HL-60/S4 treated with phorbol 12-myristate 13-acetate at 8.2 ng/mL for 4 days and 3 days (cell line): ENCODE measurements around the gene MID2.
"Not testable (repeated sequence)": the region's sequence is repeated elsewhere in the genome, so short reads cannot be mapped to it uniquely, and the experiment has no call there.

Experiments
- in situ Hi-C: fragments of 300-500 bp; cut with MboI; formaldehyde crosslinking; loops from 2 replicates; pipeline ENCODE4 v1.15.0; 2022; ENCODE audit warnings: low sequenced_read_pairs

Gene MID2

DNA sequence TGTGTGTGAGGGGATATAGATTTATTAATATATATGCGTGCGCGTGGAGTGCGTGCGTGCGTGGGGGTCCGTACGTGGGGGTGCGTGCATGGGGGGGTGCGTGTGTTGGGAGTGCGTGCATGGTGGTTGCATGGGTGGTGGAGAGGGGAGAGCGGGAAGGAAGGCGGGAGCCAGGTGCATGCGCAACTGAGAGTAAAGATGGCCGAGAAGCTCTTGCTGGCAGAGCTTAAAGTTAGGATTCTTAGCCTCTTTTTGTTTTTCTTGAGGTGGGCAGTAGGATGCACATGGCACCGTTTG lies 110.7 kb downstream of the MID2 start:
- in situ Hi-C loops, result no loop called here

DNA sequence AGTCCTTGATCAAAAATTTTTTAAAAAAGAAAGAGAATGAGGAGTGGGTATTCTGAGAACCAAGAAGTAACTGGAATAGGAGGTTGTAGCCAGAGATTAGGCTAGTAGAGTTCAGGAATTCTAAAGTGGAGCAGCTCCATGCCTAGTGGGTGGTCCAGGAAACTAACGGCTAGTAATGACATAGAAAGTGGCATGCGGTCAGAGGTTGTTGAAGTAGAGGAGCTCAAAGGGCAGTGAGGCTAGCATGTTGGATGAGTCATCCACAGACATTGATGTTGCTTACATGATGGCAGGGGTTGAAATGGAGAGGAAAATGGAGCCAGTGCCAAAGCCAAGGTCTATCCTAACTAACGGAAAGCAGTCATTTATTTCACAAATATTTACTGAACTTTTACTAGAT lies 114.4 kb downstream of the MID2 start:
- in situ Hi-C loops, result no loop called here

DNA sequence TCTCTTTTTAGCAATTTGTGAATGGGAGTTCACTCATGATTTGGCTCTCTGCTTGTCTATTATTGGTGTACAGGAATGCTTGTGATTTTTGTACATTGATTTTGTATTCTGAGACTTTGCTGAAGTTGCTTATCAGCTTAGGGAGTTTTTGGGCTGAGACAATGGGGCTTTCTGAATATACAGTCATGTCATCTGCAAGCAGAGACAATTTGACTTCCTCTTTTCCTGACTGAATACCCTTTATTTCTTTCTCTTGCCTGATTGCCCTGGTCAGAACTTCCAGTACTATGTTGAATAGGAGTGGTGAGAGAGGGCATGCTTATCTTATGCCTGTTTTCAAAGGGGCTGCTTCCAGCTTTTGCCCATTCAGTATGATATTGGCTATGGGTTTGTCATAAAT lies 129.7 kb downstream of the MID2 start:
- in situ Hi-C loops, result not testable (repeated sequence)

DNA sequence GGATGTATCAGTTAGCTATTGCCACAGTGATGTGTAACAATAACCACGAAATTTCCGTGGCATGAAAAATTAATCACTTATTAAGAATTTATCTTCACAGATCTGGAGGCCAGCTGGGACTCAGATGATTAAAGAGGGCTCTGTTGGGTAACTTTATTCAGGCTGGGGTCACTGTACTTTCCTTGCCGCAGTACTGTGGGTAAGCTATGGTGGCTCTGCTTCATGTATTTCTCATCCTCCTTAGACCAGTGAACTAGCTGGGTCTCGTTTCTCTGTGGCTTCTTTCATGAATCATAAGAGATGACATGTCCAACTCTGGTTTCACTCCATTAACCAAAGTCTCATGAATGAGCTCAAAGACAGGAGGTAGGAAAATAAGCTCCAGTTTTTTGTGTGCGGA lies 143.0 kb downstream of the MID2 start:
- in situ Hi-C loops, result no loop called here

DNA sequence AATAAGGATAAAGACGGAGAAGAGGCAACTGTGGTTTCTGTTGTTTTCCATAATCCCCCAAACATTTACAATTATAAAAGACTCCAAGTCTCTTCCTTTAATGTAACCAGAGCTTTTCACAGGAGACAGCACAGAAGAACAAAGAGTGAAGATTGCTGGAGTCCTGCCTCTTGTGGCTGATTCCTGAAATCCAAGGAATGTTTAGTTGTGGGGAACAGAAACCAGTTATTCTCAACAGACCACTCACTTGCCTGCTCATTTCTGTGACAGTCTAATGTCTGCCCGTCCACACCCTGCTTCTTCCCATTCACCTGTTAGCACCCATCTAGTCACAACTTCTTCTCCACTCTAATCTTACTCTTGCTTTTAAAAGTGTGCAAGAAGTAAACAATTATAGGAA lies 144.4 kb downstream of the MID2 start:
- in situ Hi-C loops, result no loop called here

DNA sequence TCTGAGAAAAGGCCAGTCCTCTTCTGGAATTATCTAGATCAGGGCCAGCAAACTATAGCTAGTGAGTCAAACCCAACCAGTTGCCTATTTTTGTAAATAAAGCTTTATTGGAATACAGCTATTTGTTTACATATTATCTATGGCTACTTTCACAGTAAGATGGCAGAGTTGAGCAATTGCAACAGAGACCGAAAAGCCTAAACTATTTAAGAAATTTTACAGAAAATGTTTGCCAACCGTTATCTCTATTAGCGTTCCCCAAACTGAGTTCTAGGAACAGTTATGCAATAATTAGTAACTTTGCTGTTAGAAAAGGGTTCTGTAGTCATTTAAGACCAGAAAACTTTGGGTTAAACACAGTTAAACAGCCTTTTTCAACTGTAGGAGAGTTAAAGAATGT lies 146.0 kb downstream of the MID2 start:
- in situ Hi-C loops, result no loop called here
